CD14-positive monocyte (primary cell): ENCODE measurements around the gene L3MBTL4. TPM values are rescaled to one million over a fixed set of nuclear protein-coding genes. Genes with fewer than 3 reads are reported as not detected.

Source experiments
- DNase-seq, 3 donors: peaks; one replicate each; pipeline ENCODE4 v3.0.0-alpha.2; 2011 to 2022
- H2AFZ ChIP-seq: 2 replicates; pipeline ENCODE4 v1.6.0; 2012; ENCODE audit warnings: mild to moderate bottlenecking, low read depth, low read length, inconsistent platforms; ENCODE audit not compliant: insufficient read depth, poor library complexity, severe bottlenecking
- H3K27ac ChIP-seq, 2 donors: 1 replicate in 1 of 2; 2 replicates in 1 of 2; pipeline ENCODE4 v1.5.1; 2012 to 2013; ENCODE audit warnings: low read length in 2 of 2, control low read depth in 1 of 2, inconsistent platforms in 1 of 2, low read depth in 1 of 2, mild to moderate bottlenecking in 1 of 2
- H3K27me3 ChIP-seq, 2 donors: one replicate each; pipeline versions ENCODE4 v1.6.0 to v1.6.1; 2011 to 2013; ENCODE audit warnings: low read length in 2 of 2; ENCODE audit not compliant: control insufficient read depth in 2 of 2, insufficient read depth in 2 of 2
- H3K36me3 ChIP-seq, 2 donors: replicated peaks in 1 of 2; 1 replicate in 1 of 2; 2 replicates in 1 of 2; pipeline versions ENCODE4 v1.5.1 to v1.6.1; 2012 to 2013; ENCODE audit warnings: low read length in 2 of 2, control low read depth in 1 of 2, inconsistent platforms in 1 of 2, mild to moderate bottlenecking in 1 of 2; ENCODE audit not compliant: insufficient read depth in 2 of 2, control insufficient read depth in 1 of 2
- H3K4me1 ChIP-seq, 2 donors: 1 replicate in 1 of 2; 2 replicates in 1 of 2; pipeline versions ENCODE4 v1.5.1 to v1.6.1; 2012 to 2013; ENCODE audit warnings: low read length in 2 of 2, control low read depth in 1 of 2, inconsistent platforms in 1 of 2, mild to moderate bottlenecking in 1 of 2, moderate library complexity in 1 of 2; ENCODE audit not compliant: insufficient read depth in 2 of 2, control insufficient read depth in 1 of 2
- H3K4me2 ChIP-seq: replicated peaks from 2 replicates; pipeline ENCODE3; 2012; ENCODE audit warnings: low read length, moderate library complexity, mild to moderate bottlenecking; ENCODE audit not compliant: poor library complexity, severe bottlenecking; ENCODE audit errors: extremely low read depth
- H3K4me3 ChIP-seq, 3 experiments: fragments of 200-600 bp in 1 of 3; sonication (generic) in 1 of 3; replicated peaks in 1 of 3; 1 replicate in 2 of 3; 2 replicates in 1 of 3; pipeline ENCODE4 v1.5.1; 2011 to 2013; ENCODE audit warnings: low read length in 3 of 3, mild to moderate bottlenecking in 3 of 3, control low read depth in 2 of 3, low read depth in 2 of 3, inconsistent platforms in 1 of 3, moderate library complexity in 1 of 3
- H3K79me2 ChIP-seq: 2 replicates; pipeline ENCODE4 v1.6.0; 2012; ENCODE audit warnings: mild to moderate bottlenecking, control low read depth, inconsistent platforms, low read length, moderate library complexity; ENCODE audit not compliant: insufficient read depth
- H3K9ac ChIP-seq: 2 replicates; pipeline ENCODE4 v1.6.0; 2017; ENCODE audit warnings: low read length, mild to moderate bottlenecking; ENCODE audit not compliant: insufficient read depth, poor library complexity, severe bottlenecking
- H3K9me3 ChIP-seq, 2 donors: replicated peaks in 1 of 2; 1 replicate in 1 of 2; 2 replicates in 1 of 2; pipeline versions ENCODE4 v1.5.1 to v1.6.1; 2012 to 2013; ENCODE audit warnings: low read length in 2 of 2, control low read depth in 1 of 2; ENCODE audit not compliant: control insufficient read depth in 1 of 2, insufficient read depth in 1 of 2
- H4K20me1 ChIP-seq: 2 replicates; pipeline ENCODE4 v1.6.0; 2012; ENCODE audit warnings: mild to moderate bottlenecking, low read length, control low read depth, moderate library complexity; ENCODE audit not compliant: insufficient read depth
- H3K27ac Mint-ChIP-seq, 7 donors: one replicate each; pipeline ENCODE4 v1.8.0; 2020; ENCODE audit warnings: mild to moderate bottlenecking in 7 of 7, mixed read lengths in 7 of 7, moderate library complexity in 6 of 7, inconsistent platforms in 2 of 7
- H3K27me3 Mint-ChIP-seq, 3 donors: one replicate each; pipeline ENCODE4 v1.8.0; 2021 to 2022; ENCODE audit warnings: low read depth in 3 of 3, mild to moderate bottlenecking in 3 of 3, mixed read lengths in 3 of 3, moderate library complexity in 3 of 3, inconsistent platforms in 1 of 3
- H3K36me3 Mint-ChIP-seq, 2 donors: one replicate each; pipeline ENCODE4 v1.8.0; 2020; ENCODE audit warnings: mixed read lengths in 2 of 2, inconsistent platforms in 1 of 2, mild to moderate bottlenecking in 1 of 2
- H3K4me1 Mint-ChIP-seq: one replicate; pipeline ENCODE4 v1.8.0; 2020; ENCODE audit warnings: mild to moderate bottlenecking, mixed read lengths
- H3K4me3 Mint-ChIP-seq, 2 donors: one replicate each; pipeline ENCODE4 v1.8.0; 2020; ENCODE audit warnings: mild to moderate bottlenecking in 2 of 2, mixed read lengths in 2 of 2, moderate library complexity in 1 of 2
- H3K9me3 Mint-ChIP-seq, 7 donors: one replicate each; pipeline ENCODE4 v1.8.0; 2020 to 2022; ENCODE audit warnings: mixed read lengths in 7 of 7, mild to moderate bottlenecking in 6 of 7, moderate library complexity in 6 of 7, inconsistent platforms in 2 of 7
- CTCF ChIP-seq: fragments of 200-600 bp; IDR thresholded peaks from one replicate; pipeline ENCODE4 v1.8.0; 2022; ENCODE audit warnings: antibody characterized with exemption, mild to moderate bottlenecking
- WGBS: methylation state at CpG from one replicate; pipeline ENCODE4 v1.1.5; 2013; ENCODE audit warnings: missing lambda C conversion rate; ENCODE audit not compliant: insufficient coverage; 5-methylcytosine and 5-hydroxymethylcytosine counted together
- intact Hi-C, 2 donors: fragments of 100-400 bp; cut with micrococcal nuclease; formaldehyde crosslinking; loops; one replicate each; pipeline versions ENCODE4 v1.15.0 to v1.15.1; 2023
- polyA plus RNA-seq, 3 donors: library from polyadenylated mRNA; depleted of rRNA in 1 of 3; unstranded in 2 of 3; stranded (reverse) in 1 of 3; fragments of 300-500 nt in 2 of 3; fragments of >200 nt in 1 of 3; fragmentation: Illumina TruSeq in 2 of 3; gene quantifications; 1 replicate in 2 of 3; 2 replicates in 1 of 3; pipeline ENCODE4 v1.2.3, GENCODE V29; 2012 to 2021

L3MBTL4 gene
- polyA plus RNA-seq, 3 donors: 0.55 to 1.2 (median 0.72) TPM

DNA sequence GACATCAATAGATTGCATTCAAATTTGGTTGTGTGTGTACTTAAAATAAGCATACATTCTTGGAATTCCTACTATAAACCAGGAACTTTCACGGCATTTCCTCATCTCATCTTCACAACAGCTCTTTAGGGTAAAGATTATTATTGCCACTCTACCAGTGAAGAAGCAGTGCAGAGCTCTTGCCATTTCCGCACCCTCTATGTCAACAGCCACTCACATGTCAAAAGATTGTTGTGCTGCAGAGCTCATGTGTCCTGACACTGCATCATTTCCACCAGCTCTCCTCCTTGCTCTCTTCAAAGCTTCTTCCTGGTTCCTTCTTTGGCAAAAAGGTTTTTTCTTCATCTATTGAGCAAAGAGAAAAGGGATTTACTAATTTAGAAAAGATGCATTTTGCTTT is 26.5 kb upstream of the L3MBTL4 start:
- no peaks in the 10 kb centered on the region for H3K27me3 ChIP-seq
- no peak overlapping the region for H3K27ac ChIP-seq
- no peaks in the 10 kb centered on the region for H4K20me1 ChIP-seq
- no peak overlapping the region for H3K4me3 ChIP-seq
- TF ChIP-seq CTCF: no peak
- no peak overlapping the region for H3K9ac ChIP-seq
- H2AFZ ChIP-seq: no peak overlapping the region
- H3K79me2 ChIP-seq: no peaks in the 10 kb centered on the region
- no peak for DNase-seq
- Mint-ChIP-seq H3K4me3 (no peak overlapping the region), H3K36me3 (no peaks in the 10 kb centered on the region), H3K9me3 (no peaks in the 10 kb centered on the region), H3K27ac (no peak overlapping the region), H3K4me1 (no peaks in the 10 kb centered on the region), H3K27me3 (peaks cover 0 to 2% (median 0%) of the 10 kb centered on the region in 3 donors)
- no peaks in the 10 kb centered on the region for H3K4me1 ChIP-seq
- H3K4me2 ChIP-seq: no peak overlapping the region
- H3K36me3 ChIP-seq: no peaks in the 10 kb centered on the region
- H3K9me3 ChIP-seq: no peaks in the 10 kb centered on the region
- 80% methylated on average over 2 of the region's 2 CpGs for WGBS
- intact Hi-C loops: no loop called here

GRCh38 chr18:6437937-6438818 is 23.5 kb upstream of the L3MBTL4 start:
- WGBS: 93% methylated on average over 5 of the region's 13 CpGs
- no peak for DNase-seq
- Histone ChIP-seq H3K4me1 (no peaks in the 10 kb centered on the region), H3K4me2 (no peak overlapping the region), H4K20me1 (no peaks in the 10 kb centered on the region), H3K27ac (no peak overlapping the region), H3K9me3 (no peaks in the 10 kb centered on the region), H2AFZ (no peak overlapping the region), H3K36me3 (no peaks in the 10 kb centered on the region), H3K27me3 (no peaks in the 10 kb centered on the region), H3K79me2 (no peaks in the 10 kb centered on the region), H3K9ac (no peak overlapping the region), H3K4me3 (no peak overlapping the region)
- Mint-ChIP-seq H3K4me3 (no peak overlapping the region), H3K9me3 (no peaks in the 10 kb centered on the region), H3K27me3 (peaks cover 0 to 2% (median 0%) of the 10 kb centered on the region in 3 donors), H3K36me3 (no peaks in the 10 kb centered on the region), H3K4me1 (no peaks in the 10 kb centered on the region), H3K27ac (no peak overlapping the region)
- no peak for TF ChIP-seq CTCF
- intact Hi-C loops: no loop called here
